ENCODE results near the gene URI1.
"Not testable (repeated sequence)": the region's sequence is repeated elsewhere in the genome, so short reads cannot be mapped to it uniquely, and the experiment has no call there.

Gene URI1, protein sequence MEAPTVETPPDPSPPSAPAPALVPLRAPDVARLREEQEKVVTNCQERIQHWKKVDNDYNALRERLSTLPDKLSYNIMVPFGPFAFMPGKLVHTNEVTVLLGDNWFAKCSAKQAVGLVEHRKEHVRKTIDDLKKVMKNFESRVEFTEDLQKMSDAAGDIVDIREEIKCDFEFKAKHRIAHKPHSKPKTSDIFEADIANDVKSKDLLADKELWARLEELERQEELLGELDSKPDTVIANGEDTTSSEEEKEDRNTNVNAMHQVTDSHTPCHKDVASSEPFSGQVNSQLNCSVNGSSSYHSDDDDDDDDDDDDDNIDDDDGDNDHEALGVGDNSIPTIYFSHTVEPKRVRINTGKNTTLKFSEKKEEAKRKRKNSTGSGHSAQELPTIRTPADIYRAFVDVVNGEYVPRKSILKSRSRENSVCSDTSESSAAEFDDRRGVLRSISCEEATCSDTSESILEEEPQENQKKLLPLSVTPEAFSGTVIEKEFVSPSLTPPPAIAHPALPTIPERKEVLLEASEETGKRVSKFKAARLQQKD

DNA sequence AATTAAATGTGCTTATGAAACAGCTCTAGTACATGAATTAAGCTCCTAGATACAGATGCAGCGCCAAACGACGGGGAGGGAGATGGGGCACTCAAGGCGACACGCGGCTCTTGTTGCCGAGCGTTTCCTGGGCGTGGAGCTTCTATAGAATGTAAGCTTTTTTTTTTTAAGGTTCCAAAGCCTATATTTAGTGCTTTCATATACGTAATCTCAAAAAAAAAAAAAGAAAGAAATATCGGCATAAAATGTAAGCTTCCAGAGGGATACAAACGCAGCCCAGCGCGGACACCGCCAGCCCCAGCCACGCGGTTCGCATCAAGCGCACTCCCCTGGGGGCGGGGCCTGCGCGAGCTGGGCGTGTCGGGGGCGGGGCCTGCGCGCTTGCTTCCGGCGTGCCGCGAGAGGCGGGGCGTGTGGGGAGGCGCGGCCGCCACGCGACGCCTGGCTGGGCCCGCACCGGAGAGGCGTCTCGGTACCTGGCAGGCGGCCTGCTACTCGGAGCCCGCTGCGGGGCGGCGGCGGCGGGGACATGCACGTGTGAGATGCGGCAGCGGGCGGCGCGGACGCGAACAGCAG is at the start of gene URI1:
TSS of gene URI1 (plus strand) at position 412 of the 576 bp plus-strand sequence. CDS start 309 bp downstream, outside the sequence.
- peak; percentile 78 to 99 (median 88) for DNase-seq (ENCODE audit: low read depth in 3 of 3, low spot score in 1 of 3)

GRCh38 chr19:29893606-29894284 is 48.3 kb upstream of the URI1 start:
- no peak for DNase-seq (ENCODE audit: low read depth in 3 of 3, low spot score in 1 of 3)

- DNase-seq (ENCODE audit: low read depth in 3 of 3, low spot score in 1 of 3) = no peak
These were observed 45.2 kb upstream of the URI1 start for GRCh38 chr19:29896802-29897201.

- no peak for DNase-seq (ENCODE audit: low read depth in 3 of 3, low spot score in 1 of 3)
These were observed 44.6 kb upstream of the URI1 start for GRCh38 chr19:29897466-29897865.

DNA sequence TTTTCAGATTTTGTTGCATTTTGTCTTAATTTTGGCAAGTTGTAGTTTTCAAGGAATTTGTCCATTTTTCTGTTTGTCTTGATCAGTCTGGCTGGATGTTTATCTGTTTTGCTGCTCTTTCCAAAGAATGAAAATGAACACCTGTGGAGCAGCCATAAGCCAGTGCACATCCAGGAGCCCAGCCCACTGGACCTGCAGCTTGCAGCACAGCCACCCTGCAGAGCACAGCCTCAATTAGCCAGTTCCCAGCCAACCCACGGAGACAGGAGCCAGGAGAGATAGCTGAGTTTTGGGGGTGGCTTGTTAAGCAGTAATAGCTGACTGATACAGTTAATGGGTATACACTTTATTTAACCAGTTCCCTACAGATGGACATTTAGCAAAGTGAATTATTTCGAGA is 38.0 kb upstream of the URI1 start:
- no peak for DNase-seq (ENCODE audit: low read depth in 3 of 3, low spot score in 1 of 3)

- DNase-seq (ENCODE audit: low read depth in 3 of 3, low spot score in 1 of 3) = no peak
These were observed 32.8 kb upstream of the URI1 start for GRCh38 chr19:29908963-29909944.

- no peak for DNase-seq (ENCODE audit: low read depth in 3 of 3, low spot score in 1 of 3)
These were observed 27.1 kb upstream of the URI1 start for GRCh38 chr19:29914933-29915332.

- DNase-seq (ENCODE audit: low read depth in 3 of 3, low spot score in 1 of 3) = not testable (repeated sequence)
These were observed 26.2 kb upstream of the URI1 start for GRCh38 chr19:29915832-29916231.

DNA sequence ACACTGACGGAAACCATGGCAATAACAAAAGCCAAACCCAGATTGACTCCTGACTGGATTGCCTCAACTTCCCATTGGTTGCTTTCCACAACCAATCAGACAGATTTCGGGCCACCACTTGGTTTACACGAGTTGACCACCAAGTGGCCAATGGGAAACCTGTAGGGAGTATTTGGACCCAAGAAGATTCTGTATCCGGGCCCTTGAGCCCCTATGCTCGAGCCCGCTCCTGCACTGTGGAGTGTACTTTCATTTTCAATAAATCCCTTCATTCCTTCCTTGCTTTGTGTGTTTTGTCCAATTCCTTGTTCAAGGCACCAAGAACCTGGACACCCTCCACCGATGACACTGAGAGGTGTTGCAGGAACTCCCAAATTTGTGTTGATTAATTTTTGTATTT is 24.1 kb upstream of the URI1 start:
- DNase-seq (ENCODE audit: low read depth in 3 of 3, low spot score in 1 of 3) = no peak

- DNase-seq (ENCODE audit: low read depth in 3 of 3, low spot score in 1 of 3) = no peak
These were observed 23.1 kb upstream of the URI1 start for GRCh38 chr19:29918891-29919290.

DNA sequence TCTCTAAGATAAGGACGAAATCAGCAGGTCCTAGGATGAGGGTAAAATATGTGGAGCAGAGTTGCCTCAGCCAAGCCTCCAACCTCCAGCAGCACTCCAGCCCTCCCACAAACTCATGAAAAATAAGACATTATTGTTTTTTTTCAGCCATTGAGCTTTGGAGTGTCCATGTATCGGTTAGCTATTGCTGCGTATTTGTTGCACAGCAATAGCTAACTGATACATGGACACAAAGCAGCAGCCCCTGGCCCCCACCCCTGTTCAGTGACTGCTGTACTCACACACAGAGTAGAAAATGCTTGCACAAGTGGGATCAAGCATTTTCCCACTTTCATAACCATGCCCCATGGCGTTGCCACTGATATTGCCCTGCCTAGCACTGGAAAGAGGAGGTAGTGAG is 19.1 kb upstream of the URI1 start:
- no peak for DNase-seq (ENCODE audit: low read depth in 3 of 3, low spot score in 1 of 3)

DNA sequence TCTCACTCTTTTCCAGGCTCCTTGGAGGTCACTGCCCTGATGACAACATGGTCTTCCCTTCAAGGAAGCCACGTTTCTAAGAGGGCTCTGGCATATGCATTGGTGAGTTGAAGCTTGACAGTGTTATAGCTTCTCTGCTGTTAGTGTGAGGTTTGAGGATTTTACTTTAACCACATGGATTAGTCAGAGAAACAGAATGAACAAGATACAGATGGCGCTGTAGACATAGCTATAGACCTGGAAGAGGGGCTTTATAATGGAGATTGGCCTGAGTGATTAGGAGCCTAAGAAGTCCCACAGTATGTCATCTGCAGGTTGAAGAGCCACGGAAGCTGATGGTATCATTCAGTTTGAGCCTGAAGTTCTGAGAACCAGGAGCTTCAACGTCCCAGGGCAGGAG is 18.4 kb upstream of the URI1 start:
- no peak for DNase-seq (ENCODE audit: low read depth in 3 of 3, low spot score in 1 of 3)

- DNase-seq (ENCODE audit: low read depth in 3 of 3, low spot score in 1 of 3) = no peak
These were observed 16.0 kb upstream of the URI1 start for GRCh38 chr19:29926031-29926430.

DNA sequence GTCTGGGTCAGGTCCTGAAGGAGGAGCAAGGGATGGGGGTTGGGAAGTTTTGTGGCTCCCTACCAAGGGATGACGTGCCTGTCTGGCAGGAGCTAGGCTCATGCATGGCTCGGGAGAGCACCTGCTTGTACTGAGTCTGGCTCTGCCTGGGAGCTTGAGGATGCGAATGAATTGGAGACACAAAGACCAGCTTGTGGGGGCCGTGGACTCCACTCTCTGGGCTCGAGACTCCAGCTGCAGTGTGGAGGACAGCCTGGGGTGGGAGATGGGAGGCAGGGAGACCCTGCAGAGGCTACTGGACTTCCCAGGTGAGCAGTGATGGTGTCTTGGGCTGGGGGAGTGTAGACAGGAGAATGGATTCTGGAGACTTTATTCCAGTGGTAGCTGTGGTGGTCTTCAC is 15.2 kb upstream of the URI1 start:
- DNase-seq (ENCODE audit: low read depth in 3 of 3, low spot score in 1 of 3) = no peak

GRCh38 chr19:29927944-29928625 is 14.0 kb upstream of the URI1 start:
- no peak for DNase-seq (ENCODE audit: low read depth in 3 of 3, low spot score in 1 of 3)

GRCh38 chr19:29928831-29929230 is 13.2 kb upstream of the URI1 start:
- DNase-seq (ENCODE audit: low read depth in 3 of 3, low spot score in 1 of 3) = no peak

DNA sequence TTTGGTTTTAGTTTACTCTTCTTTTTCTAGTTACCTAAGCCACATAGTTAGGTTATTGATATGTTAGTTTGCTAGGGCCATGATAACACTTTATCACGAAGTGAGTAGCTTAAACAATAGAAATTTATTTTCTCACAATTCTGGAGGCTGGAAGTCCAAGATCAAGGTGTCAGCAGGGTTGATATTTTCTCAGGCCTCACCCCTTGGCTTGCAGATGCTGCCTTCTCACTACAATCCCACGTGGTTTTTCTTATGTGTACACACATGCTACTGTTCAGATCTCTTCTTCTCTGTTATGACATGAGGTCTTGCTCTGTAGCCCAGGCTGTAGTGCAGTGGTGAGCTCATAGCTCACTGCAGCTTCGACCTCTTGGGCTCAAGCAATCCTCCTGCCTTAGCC is 7.8 kb upstream of the URI1 start:
- DNase-seq (ENCODE audit: low read depth in 3 of 3, low spot score in 1 of 3) = no peak

DNA sequence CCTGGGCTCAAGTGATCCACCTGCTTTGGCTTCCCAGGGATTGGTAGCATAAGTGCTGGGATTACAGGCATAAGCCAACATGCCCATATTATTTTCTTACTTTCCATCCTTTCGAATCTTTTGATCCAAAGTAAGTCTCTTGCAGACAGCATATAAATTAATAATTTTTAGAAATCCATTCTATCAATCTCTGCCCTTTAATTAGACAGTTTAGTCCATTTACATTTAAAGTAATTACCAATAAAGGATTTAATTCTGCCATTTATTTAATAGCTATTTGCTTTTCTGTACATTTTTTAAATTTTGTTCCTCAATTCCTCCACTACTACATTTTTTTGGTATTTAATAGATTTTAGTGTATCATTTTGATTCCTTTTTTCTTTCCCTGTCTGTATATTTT is 7.3 kb upstream of the URI1 start:
- DNase-seq (ENCODE audit: low read depth in 3 of 3, low spot score in 1 of 3) = no peak

DNA sequence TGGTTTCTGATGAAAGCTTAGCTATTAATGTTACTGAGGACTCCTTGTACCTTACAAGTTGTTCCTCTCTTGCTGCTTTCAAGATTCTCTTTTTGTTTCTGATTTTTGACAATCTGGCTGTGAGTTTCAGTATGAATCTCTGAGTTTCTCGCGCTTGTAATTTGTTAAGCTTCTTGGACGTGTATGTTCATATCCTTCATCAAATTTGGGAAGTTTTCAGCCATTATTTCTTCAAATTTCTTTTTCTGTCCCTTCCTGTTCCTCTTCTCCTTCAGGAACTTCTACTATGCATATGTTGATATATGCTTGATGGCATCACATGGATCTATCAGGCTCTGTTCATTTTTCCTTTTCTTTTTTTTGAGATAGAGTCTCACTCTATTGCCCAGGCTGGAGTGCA is 5.6 kb upstream of the URI1 start:
- DNase-seq (ENCODE audit: low read depth in 3 of 3, low spot score in 1 of 3) = no peak

DNA sequence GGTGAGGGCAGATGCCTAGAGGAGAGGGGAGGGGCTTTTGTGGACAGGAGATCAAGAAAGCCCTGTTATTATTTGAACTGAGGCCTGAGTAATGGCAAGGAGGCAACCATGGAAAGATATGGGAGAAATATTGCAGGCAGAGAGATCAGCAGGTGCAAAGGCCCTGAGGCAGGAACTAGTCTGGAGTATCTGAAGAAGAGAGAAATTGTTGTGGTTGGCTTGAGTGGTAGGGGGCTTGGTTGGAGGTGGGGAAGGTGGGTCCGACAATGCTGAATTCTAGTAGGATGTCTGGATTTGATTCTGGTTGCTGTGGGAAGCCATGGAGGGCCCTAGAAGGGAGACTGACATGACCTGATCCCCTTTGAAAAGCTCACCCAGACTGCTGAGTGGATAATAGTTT is 2.4 kb upstream of the URI1 start:
- no peak for DNase-seq (ENCODE audit: low read depth in 3 of 3, low spot score in 1 of 3)

Data from stimulated activated CD4-positive, alpha-beta T cell treated with anti-CD3 and anti-CD28 coated beads, TNF-alpha, amount 100 ng/mL, for 1 hour (primary cell).